GM12892 (cell line): ENCODE measurements around the gene CTDNEP1.
A peak's percentile ranks its signal among the peaks of the same experiment; 100 is the strongest.

ENCODE experiments used
- POLR2A ChIP-seq: IDR thresholded peaks from 2 replicates; pipeline ENCODE4 v1.6.1; 2011; ENCODE audit warnings: low read depth, low read length, control low read depth
- POLR2AphosphoS5 ChIP-seq: IDR thresholded peaks from 2 replicates; pipeline ENCODE4 v1.6.1; 2011; ENCODE audit warnings: low read depth, low read length, control low read depth
- TAF1 ChIP-seq: IDR thresholded peaks from 2 replicates; pipeline ENCODE4 v1.6.1; 2011; ENCODE audit warnings: low read depth, mild to moderate bottlenecking, control low read depth, low read length, borderline replicate concordance

- TF ChIP-seq TAF1, result no peak
- peak; percentile 87 for TF ChIP-seq POLR2A
- peak; percentile 93 for TF ChIP-seq POLR2AphosphoS5
Observed at GRCh38 chr17:7234083-7234951, 17.2 kb downstream of the CTDNEP1 start, which contains the start of gene DVL2.
